NCI-H1105 treated with DMSO at 0.1 percent for 48 hours (cell line): ENCODE data around the gene ATP10B.
"Not testable (repeated sequence)": the region's sequence is repeated elsewhere in the genome, so short reads cannot be mapped to it uniquely, and the experiment has no call there.

ENCODE experiments used
- DNase-seq: peaks from one replicate; lab custom pipeline; 2025; lab: John Stamatoyannopoulos, UW

Gene ATP10B, protein sequence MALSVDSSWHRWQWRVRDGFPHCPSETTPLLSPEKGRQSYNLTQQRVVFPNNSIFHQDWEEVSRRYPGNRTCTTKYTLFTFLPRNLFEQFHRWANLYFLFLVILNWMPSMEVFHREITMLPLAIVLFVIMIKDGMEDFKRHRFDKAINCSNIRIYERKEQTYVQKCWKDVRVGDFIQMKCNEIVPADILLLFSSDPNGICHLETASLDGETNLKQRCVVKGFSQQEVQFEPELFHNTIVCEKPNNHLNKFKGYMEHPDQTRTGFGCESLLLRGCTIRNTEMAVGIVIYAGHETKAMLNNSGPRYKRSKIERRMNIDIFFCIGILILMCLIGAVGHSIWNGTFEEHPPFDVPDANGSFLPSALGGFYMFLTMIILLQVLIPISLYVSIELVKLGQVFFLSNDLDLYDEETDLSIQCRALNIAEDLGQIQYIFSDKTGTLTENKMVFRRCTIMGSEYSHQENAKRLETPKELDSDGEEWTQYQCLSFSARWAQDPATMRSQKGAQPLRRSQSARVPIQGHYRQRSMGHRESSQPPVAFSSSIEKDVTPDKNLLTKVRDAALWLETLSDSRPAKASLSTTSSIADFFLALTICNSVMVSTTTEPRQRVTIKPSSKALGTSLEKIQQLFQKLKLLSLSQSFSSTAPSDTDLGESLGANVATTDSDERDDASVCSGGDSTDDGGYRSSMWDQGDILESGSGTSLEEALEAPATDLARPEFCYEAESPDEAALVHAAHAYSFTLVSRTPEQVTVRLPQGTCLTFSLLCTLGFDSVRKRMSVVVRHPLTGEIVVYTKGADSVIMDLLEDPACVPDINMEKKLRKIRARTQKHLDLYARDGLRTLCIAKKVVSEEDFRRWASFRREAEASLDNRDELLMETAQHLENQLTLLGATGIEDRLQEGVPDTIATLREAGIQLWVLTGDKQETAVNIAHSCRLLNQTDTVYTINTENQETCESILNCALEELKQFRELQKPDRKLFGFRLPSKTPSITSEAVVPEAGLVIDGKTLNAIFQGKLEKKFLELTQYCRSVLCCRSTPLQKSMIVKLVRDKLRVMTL (N-terminal part only)

DNA sequence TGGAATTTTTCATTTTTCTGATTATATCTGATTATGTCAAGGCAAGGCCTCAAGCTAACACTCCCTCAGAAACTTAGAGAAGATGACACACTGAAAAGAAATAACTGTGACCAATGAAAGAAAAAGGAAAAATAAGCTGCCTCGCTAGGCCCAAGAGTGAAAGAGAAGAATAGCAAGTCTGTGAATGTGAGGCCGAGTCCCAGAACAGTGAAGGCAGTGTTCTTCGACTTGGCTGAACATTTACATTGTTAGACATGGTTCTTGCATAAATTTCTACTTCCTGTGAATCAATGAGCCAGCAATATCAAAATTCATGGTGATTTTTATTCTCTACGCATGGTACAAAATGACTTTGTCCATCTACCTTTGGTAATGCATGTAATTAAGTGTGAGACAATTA is at the start of gene ATP10B:
TSS of gene ATP10B (minus strand) at position 163 of the 400 bp plus-strand sequence. CDS start 164,137 bp downstream, outside the sequence.
- DNase-seq, result peak; percentile 32

DNA sequence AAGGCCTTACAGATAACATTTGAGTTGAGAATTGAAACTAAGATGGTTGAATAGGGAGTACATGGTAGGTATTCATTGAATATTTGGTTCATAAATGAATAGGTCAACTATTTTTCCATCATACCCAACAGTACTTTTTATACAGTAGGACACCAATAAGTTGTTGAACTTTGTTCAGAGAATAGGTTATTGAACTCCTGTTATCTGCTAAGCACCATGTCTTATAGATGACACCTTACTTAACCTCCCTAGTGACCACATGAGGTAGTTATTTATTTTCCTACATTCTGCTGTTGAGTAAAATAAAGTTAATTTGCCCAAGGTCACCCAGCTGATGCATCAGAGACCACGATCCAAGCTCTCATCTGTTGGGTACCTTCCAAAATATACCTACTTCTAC is 49.6 kb upstream of the ATP10B start:
- DNase-seq, result no peak

DNA sequence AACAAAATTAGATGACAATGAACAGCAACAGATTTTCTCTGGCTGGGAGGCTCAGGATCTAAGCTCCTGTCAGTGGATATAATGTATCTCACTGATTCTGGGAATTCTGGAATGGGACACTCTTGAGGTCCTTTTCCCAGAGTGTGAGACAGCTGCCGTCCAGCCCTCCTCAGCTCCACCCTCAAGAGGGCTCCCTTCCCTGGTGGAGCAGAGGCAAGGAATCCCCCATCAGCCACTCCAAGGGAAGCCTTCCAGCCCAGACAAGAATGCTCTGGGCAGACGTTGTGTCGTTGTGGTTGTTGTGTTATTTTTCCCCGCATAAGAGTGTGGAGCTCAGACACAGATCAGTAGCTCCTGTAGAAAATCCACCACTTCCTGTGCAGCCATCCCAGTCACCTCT is 47.7 kb upstream of the ATP10B start:
- no peak for DNase-seq

DNA sequence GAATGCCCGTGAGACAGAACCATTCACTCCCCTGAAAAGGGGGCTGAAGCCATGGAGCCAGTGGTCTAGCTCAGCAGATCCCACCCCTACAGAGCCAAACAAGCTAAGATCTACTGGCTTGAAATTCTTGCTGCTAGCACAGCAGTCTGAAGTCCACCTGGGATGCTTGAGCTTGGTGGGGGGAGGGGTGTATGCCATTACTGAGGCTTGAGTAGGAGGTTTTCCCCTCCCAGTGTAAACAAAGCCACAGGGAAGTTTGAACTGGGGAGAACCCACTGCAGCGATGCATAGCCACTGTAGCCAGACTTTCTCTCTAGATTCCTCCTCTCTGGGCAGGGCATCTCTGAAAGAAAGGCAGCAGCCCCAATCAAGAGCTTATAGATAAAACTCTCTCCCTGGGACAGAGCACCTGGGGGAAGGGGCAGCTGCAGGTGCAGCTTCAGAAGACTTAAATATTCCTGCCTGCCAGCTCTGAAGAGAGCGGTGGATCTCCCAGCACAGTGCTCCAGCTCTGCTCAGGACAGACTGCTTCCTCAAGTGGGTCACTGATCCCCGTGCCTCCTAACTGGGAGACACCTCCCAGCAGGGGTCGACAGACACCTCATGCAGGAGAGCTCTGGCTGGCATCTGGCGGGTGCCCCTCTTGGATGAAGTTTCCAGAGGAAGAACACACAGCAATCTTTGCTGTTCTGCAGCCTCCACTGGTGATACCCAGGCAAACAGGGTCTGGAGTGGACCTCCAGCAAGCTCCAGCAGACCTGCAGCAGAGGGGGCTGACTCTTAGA is 41.4 kb upstream of the ATP10B start:
- DNase-seq, result not testable (repeated sequence)

DNA sequence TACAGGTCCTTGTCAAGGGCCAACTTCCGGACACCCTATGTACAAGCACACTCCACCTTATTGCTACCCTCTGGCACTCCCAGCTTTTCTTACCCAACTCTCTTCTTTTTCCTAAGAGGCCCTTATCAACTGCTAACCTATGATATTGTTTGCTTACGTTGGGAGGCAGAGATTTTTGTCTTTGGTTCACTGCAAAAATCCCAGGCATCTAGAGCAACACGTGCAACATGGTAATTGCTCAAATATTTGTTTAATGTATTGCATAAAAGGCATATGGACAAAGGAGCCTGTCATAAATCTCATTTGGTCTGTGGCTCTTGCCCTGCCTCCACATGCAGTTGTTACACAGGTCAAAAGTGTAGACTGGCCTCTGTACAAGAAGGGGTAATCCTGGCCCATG is 35.8 kb upstream of the ATP10B start:
- DNase-seq, result no peak

DNA sequence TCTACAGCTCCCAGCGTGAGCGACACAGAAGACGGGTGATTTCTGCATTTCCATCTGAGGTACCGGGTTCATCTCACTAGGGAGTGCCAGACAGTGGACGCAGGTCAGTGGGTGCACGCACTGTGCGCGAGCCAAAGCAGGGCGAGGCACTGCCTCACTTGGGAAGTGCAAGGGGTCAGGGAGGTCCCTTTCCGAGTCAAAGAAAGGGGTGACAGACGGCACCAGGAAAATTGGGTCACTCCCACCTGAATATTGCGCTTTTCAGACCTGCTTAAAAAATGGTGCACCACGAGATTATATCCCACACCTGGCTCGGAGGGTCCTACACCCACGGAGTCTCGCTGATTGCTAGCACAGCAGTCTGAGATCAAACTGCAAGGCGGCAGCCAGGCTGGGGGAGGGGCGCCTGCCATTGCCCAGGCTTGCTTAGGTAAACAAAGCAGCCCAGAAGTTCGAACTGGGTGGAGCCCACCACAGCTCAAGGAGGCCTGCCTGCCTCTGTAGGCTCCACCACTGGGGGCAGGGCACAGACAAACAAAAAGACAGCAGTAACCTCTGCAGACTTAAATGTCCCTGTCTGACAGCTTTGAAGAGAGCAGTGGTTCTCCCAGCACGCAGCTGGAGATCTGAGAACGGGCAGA is 21.7 kb upstream of the ATP10B start:
- not testable (repeated sequence) for DNase-seq

DNA sequence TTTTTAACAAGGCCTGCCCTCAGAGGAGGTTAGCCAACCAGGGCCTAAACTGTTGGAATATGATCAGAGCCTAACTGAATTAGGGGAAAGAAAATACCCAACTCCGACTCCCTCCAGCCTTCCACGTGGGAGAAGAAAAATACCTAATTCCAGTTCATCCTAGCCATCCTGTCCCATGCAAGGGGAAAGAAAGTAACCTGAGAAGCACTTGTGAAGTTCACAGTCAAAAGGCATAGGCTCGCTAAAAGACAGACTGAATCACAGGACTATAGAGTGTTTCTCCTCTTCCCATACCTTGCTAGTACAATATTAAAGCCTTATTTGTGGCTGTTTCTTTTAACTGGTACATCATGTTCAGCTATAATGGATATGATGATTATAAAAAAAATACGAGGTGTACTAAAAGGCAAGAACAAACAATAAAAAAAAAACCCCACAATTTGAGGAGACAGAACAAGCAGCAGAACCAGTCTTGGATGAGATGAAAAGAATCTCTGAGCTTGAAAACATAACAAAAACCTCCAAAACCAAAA is 18.0 kb upstream of the ATP10B start:
- DNase-seq, result no peak

DNA sequence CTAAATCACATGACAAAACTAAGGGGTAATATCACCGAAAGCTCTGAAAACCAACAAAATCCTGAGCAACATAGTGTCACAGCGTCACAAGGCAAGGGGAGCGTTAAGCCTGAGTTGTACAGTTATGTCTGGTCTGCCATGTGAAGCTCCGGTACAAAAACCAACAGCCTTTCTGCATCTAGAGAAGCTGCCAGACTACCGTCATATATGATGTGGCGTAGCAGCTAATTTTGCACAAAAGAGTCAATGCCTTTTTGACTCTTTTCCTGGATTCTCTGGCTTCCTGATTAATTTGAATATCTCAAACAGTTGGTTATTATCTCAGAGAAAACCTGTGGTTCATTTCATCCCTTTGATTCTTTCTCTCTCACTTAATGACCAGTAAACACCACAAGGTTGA is 16.0 kb upstream of the ATP10B start:
- no peak for DNase-seq

DNA sequence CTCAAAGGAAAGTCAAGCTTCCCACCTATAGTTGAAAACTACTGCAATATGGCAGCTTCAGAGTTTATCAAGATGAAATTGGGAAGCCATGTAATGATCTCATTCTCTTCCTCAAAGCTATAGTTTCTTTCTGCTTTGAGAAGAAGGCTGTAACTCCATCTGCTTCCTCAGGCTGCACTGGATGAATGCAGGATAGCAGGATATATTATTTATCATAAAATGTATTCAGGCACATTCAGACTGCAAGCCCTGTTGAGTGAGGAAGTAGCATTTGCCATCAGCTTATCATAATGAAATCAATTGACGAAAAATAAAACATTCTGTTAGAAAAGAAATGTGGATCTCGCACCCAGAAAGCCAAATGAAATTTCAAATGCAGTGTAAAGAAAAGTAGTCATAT is 560 bp downstream of the ATP10B start:
- DNase-seq, result no peak

DNA sequence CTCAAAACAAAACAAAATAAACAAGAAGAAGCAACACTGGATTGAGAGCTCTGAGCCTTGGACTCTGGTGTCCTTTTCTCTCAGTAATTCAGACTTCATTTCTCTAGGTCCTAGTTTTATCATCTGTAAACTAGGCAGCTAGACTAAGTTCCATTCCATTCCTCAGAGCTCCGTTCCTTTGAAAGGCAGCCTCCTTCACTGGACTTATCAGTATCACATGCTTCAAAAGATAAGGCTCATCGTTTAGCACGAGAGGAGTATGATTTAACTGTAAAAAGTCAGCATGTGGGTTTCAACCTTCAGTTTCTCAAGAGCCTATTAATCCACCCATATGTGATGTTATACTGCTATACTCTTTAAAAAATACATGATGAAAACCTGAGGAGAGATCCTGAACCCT is 1.6 kb downstream of the ATP10B start:
- DNase-seq, result no peak

DNA sequence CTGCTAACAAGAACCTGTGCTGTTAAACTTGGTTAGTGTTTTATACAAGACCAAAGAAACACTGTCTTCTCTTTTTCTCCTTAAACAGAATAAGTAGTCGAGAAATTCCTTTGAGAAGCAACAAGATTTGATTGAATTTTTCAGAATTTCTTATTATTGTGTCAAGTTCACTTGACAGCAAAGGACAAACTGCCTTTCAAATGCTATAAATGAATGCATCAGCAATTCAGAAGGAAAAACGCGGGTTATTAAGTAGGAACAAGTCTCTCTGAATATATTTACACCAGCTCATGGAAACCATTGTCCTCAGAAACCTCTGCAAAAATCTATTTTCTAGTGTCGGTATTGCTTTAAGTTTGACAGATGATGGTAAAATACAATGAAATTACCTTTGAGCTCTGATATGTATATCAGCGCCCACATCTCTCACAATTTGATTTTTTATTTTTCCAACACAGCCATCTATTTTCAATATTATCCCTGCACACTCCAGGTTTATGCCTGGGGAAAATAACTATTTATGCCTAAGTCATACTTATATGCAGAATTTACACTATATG is 4.4 kb downstream of the ATP10B start:
- DNase-seq, result no peak

DNA sequence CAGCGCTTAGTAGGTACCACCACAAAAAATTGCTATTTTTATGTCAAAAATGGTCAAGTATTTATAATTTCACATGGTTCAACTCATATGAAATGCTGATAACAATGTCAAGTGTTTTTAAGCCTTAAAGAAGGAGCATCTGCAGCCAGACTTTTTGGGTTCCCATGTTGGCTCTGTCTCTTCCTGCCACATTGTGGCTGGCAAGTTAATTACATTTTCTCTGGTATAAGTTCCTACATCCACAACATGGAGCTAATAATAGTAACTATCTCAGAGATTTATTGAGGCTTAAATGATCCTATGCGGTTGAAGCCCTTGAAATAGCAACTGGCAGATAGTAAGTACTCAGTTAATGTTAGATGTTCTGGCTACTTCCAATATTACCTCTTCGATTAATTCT is 5.4 kb downstream of the ATP10B start:
- DNase-seq, result no peak

DNA sequence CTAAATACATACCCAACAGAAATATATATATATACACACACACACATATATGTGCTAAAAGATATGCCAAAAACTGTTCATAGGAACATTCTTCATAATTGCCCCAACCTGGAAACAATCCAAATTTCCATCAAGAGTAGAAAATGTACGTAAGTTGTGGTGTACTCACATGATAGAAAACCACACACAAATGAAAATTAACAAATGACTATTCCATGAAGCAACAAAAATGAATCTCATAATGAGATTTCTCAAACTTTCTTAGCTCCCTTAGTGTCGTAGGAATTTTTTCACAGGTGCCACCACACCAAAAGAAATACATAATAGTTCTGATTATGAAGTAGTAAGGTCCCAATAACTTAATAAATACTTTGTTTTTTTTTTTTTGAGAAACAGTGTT is 7.8 kb downstream of the ATP10B start:
- no peak for DNase-seq

DNA sequence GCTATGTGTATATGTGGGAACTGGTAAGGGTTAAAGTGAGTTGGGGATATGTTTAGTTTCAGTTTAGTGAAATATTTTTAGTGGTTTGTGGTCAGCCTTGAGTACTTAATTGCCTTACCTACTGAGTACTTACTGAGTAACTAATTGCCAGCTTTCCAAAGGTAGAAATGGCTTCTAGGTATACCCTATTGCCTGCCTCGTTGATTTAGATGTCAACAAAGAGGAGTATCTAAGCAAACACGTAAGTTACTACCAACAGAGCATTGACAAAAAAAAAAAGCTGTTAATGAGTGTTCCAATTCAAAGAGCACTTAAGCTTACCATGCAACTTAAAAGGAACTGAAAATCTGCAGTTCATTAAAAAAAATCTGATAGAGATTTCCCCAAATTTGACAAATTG is 8.8 kb downstream of the ATP10B start:
- DNase-seq, result peak; percentile 51

DNA sequence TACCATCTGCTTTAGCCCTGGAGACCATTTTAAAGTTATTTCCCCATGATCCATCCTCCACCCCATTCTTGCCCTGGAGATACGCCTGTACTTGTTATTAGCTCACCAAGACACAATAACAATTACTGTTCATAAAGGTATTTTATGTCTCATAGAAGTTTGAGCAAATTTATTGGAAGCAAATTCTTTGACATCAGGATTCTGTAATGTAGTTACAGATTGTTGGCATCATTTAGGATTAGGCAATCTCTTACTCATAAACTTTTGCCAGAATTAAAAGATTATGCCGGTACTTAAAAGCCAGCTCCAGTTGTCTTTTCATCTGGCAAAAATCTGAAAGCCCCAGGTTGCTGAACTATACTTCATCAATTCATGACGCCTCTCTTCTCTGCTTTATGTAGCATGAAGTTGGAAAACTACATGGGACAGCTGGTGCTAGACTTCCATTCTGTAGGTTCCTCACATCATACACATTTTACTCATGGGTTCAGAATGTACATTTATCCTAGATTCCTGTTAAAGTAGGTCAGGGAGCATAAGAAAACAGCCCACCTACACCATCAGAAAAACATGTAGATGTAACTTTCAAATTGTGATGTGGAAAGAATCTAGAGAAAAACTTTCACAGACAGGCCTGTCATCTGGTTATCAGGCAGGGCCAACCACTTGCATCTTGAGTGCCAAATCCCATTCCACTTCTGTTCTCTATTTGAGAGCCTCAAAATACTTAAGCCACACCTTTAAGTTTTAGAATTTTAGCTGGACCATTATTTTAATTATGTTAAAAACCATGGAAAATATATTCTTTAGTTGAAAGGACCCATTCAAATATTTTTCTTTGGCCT is 14.0 kb downstream of the ATP10B start:
- DNase-seq, result no peak

DNA sequence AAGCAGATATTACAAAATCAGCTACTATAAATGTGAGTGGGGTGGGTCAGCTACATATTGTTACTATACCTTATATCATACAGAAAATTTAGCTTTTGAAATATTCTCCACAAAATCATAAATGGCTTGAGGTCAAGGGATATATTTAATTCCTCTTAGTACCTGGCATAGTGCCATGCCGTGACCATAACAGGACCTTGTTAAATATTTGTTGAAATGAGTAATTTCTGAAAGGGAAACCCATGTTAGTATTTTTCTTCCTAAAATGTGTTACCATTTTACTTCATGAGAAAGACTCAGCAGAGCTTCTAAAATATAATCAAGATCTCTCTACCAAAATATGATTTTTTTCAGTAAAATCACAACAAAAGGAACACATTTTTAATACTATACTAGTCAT is 14.8 kb downstream of the ATP10B start:
- DNase-seq, result no peak

DNA sequence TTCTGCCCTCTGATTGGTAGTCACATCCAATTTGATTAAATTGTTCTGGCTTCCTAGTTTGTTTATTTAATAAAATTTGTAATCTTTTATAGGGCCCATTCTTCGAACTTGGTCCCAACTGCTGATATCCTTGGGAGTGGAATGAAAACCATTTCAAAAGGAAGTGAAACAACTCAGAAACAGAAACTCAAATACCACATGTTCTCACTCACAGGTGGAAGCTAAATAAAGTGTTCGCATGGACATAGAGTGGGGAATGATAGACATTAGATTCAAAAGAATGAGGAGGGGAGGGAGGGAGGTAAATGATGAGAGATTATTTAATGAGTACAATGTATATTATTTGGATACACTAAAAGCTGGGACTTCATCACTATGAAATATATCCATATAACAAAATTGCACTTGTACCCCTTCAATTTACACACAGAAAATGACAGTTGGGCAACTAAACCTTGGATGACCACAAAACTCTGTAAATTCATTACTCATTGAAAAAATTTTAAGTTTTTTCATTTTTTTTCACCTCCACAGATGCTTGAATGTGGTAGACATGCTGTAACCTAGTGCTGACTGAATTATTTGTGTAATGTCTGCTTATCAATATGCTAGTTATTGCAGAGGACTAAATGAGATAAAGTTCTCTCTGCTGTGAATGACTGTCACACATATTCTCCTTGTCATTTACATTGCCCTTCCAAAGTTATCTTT is 16.0 kb downstream of the ATP10B start:
- DNase-seq, result no peak

DNA sequence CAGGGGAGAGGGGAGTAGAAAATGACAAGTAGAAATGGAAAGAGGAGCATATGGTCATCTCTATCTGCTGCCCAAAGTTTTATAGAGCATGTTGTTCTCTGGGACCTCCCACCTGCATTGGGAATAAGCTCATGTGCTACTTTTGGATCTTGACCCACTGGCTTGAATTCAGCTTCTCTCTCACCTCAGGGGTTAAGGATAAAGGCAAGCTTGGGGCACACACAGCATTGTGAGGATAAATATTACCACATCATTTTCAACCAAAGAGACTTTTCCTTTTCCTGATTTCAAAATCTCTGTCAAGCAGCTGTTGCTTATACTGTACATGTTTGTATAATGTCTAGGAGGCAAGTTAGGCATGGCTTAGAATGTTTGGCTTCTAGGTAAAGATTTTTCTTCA is 16.6 kb downstream of the ATP10B start:
- no peak for DNase-seq

DNA sequence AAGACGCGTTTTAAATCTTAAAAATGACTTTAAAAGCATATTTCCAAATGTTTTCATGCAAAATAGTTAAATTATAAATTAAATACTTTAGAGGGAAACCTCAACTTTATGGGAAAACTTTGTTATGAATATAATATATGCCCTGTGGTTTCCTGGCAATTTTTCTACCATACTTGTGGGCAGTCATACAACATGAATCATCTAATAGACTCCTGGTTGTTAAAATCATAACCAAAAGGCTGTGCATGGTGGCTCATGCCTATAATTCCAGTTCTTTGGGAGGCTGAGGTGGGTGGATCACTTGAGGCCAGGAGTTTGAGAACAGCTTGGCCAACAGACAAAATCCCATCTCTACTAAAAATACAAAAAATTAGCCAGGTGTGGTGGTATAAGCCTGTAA is 18.2 kb downstream of the ATP10B start:
- DNase-seq, result no peak
